ENCODE results near the gene CYP46A1.

GRCh38 chr14:99730876-99731546, 46.9 kb downstream of the CYP46A1 start:
- TF ChIP-seq KLF9 (tag by site-specific recombination; IDR thresholded peaks at IDR 0.05; ENCODE audit: low read depth): no peak
- no peak for TF ChIP-seq ZNF292 (tag by site-specific recombination; IDR thresholded peaks at IDR 0.05; ENCODE audit: borderline replicate concordance, low read depth)
- no peak for TF ChIP-seq ZNF169 (tag by site-specific recombination; IDR thresholded peaks at IDR 0.05)
- TF ChIP-seq CTCF (tag by site-specific recombination; IDR thresholded peaks at IDR 0.05): no peak
- no peak for TF ChIP-seq BCL6B (tag by site-specific recombination; IDR thresholded peaks at IDR 0.05)
- no peak for TF ChIP-seq ZNF561 (tag by site-specific recombination; IDR thresholded peaks at IDR 0.05; ENCODE audit: borderline replicate concordance)
- no peak for TF ChIP-seq ZNF350 (tag by site-specific recombination; IDR thresholded peaks at IDR 0.05)
- no peak for TF ChIP-seq ZNF692 (tag by site-specific recombination; IDR thresholded peaks at IDR 0.05)
